Panc1 (cell line): ENCODE results near the gene EBF4. TPM values are rescaled to one million over a fixed set of nuclear protein-coding genes. Genes with fewer than 3 reads are reported as not detected.

ENCODE experiments used
- ATAC-seq: fragments of 200-7000 bp; cut with Tn5 transposase; 2 replicates; pipeline ENCODE4 v1.9.1; 2020; ENCODE audit warnings: mild to moderate bottlenecking, moderate library complexity
- BruUV-seq: library from RNA; stranded (reverse); fragments of 400-500 nt; replicated peaks from 2 replicates; lab custom pipeline; 2021; lab: Mats Ljungman, UMichigan
- CTCF ChIA-PET: fragments of 300-600 bp; sonication (Branson Sonifier 250); formaldehyde crosslinking; loops from one replicate; lab custom pipeline; 2022; ENCODE audit warnings: antibody characterized with exemption; lab: Charles Lee
- POLR2A ChIA-PET: fragments of 300-600 bp; sonication (Branson Sonifier 250); formaldehyde crosslinking; loops from one replicate; lab custom pipeline; 2022; ENCODE audit warnings: antibody characterized with exemption; lab: Charles Lee
- DNase-seq: peaks from one replicate; pipeline ENCODE4 v3.0.0-alpha.2; 2010; ENCODE audit warnings: low read depth, low spot score
- H3K27ac ChIP-seq: 2 replicates; pipeline ENCODE4 v1.5.1; 2011; ENCODE audit warnings: mild to moderate bottlenecking, low read length, inconsistent platforms
- H3K27me3 ChIP-seq: fragments of 200-500 bp; sonication (Bioruptor generic); 2 replicates; pipeline ENCODE4 v1.6.0; 2014; ENCODE audit warnings: low read length, inconsistent platforms; ENCODE audit not compliant: control insufficient read depth, insufficient read depth
- H3K36me3 ChIP-seq: fragments of 200-500 bp; sonication (Bioruptor generic); 2 replicates; pipeline ENCODE4 v1.5.1; 2014; ENCODE audit warnings: inconsistent platforms, mild to moderate bottlenecking, low read length, moderate library complexity; ENCODE audit not compliant: control insufficient read depth, insufficient read depth
- H3K4me1 ChIP-seq: 2 replicates; pipeline ENCODE4 v1.5.1; 2011; ENCODE audit warnings: inconsistent platforms, mild to moderate bottlenecking, low read length, moderate library complexity; ENCODE audit not compliant: control insufficient read depth, insufficient read depth
- H3K4me3 ChIP-seq, 2 experiments: 2 replicates each; pipeline ENCODE4 v1.5.1; 2011 to 2012; ENCODE audit warnings: low read depth in 2 of 2, low read length in 2 of 2, mild to moderate bottlenecking in 2 of 2, inconsistent platforms in 1 of 2, moderate library complexity in 1 of 2
- H3K9me3 ChIP-seq: fragments of 200-500 bp; sonication (Bioruptor generic); 2 replicates; pipeline ENCODE4 v1.5.1; 2014; ENCODE audit warnings: low read depth, mild to moderate bottlenecking, inconsistent platforms, low read length, moderate library complexity; ENCODE audit not compliant: control insufficient read depth, insufficient read depth
- CTCF ChIP-seq: fragments of 450-650 bp; IDR thresholded peaks from 2 replicates; pipeline ENCODE4 v1.5.1; 2017; ENCODE audit warnings: mild to moderate bottlenecking
- POLR2AphosphoS5 ChIP-seq: IDR thresholded peaks from 2 replicates; pipeline ENCODE4 v1.6.1; 2012; ENCODE audit warnings: mild to moderate bottlenecking, low read depth, low read length, moderate library complexity
- REST ChIP-seq, 2 experiments: IDR thresholded peaks; 2 replicates each; pipeline ENCODE4 v1.6.1; 2011 to 2012; ENCODE audit warnings: low read depth in 2 of 2, control low read depth in 1 of 2, low read length in 1 of 2, mild to moderate bottlenecking in 1 of 2, moderate library complexity in 1 of 2; ENCODE audit not compliant: insufficient read depth in 1 of 2
- SIN3A ChIP-seq: IDR thresholded peaks from 2 replicates; pipeline ENCODE4 v1.6.1; 2012; ENCODE audit warnings: low read depth, mild to moderate bottlenecking, low read length, moderate library complexity, borderline replicate concordance; ENCODE audit not compliant: insufficient read depth
- TCF7L2 ChIP-seq: IDR thresholded peaks from 2 replicates; pipeline ENCODE4 v1.6.1; 2011; ENCODE audit warnings: mild to moderate bottlenecking, low read depth, low read length, inconsistent platforms
- in situ Hi-C: cut with HindIII; loops from 2 replicates; pipeline ENCODE4 v1.10.0; 2016; ENCODE audit warnings: low sequenced_read_pairs, low pct_unique_long_range_greater_than_20kb
- intact Hi-C: fragments of 100-400 bp; cut with micrococcal nuclease; formaldehyde crosslinking; loops from one replicate; pipeline ENCODE4 v1.10.0; 2022; ENCODE audit not compliant: unreplicated experiment
- total RNA-seq: library from RNA; stranded (reverse); gene quantifications from one replicate; pipeline ENCODE4 v1.2.1, GENCODE V29; 2021; ENCODE audit not compliant: unreplicated experiment

EBF4 gene
- total RNA-seq, 1 experiment from 2014 or later, result 6.8 TPM

DNA sequence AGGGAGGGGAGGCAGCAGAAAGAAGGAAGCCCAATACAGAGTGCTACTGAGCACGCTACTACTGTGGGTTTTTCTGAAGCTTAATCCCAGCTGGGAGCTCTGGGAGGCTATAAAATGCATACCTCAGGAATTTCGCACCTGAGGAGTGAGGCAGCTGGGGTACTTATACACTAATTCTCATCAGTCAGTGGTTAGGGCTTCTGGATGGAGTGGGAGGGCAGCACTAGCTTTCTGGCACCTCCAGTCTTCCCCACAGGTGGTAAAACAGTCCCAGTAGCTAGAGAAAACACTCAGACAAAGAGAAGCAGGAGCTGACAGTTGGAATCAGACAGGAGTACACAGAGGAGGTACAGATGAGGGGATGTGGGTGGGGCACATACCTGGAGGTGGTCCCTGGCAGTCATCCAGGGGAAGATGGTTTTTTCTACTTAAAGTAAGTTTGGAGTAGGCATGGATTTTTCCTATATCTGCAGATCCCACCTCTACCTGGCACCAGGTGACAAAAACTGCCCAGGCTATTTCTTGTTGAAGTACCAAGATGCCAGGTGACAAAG is 70.1 kb downstream of the EBF4 start:
- ChIA-PET POLR2A (no interaction called here), CTCF (no interaction called here)
- TF ChIP-seq REST (IDR thresholded peaks at IDR 0.05; ENCODE audit: insufficient read depth in 1 of 2, low read depth in 2 of 2, low read length in 1 of 2), result no peak
- no peak for TF ChIP-seq POLR2AphosphoS5
- TF ChIP-seq TCF7L2, result no peak
- no peak for TF ChIP-seq CTCF
- no peak for TF ChIP-seq SIN3A
- DNase-seq, result no peak
- intact Hi-C loops (no loop called here), in situ Hi-C loops (no loop called here)
- no peaks in the 10 kb centered on the region for H3K9me3 ChIP-seq
- H3K27ac ChIP-seq, result no peak overlapping the region
- H3K4me3 ChIP-seq, result no peak overlapping the region
- H3K4me1 ChIP-seq, result peaks cover 2% of the 10 kb centered on the region; the same call in 1 of the 2 replicates
- BruUV-seq, result no TSS peak
- H3K36me3 ChIP-seq, result no peaks in the 10 kb centered on the region
- no peak for ATAC-seq
- no peaks in the 10 kb centered on the region; the same call in 1 of the 2 replicates for H3K27me3 ChIP-seq

DNA sequence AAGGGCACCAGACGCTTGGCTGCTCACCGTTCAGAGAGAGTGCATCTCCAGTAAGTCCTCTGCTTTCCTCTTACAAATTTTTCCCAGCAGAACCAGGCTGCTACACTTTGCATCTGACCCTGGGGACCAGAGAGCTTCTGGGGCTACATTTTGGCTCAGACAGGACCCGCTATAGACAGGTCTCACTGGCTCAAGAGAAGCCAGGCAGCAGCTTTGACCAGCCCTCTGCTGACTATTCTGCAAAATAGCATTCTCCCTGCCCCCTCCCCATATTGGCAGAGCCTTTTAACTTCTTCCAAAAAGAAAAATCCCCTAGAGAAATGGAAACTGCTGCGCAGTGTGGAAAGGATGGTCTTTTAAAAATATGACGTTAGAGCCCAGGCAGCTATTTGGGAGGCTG is 70.6 kb downstream of the EBF4 start:
- POLR2A ChIA-PET, result no interaction called here
- no peaks in the 10 kb centered on the region; the same call in 1 of the 2 replicates for H3K27me3 ChIP-seq
- intact Hi-C loops, result no loop called here
- in situ Hi-C loops, result no loop called here
- no TSS peak for BruUV-seq
- no peaks in the 10 kb centered on the region for H3K9me3 ChIP-seq
- no peak for ATAC-seq
- no peak for DNase-seq
- H3K27ac ChIP-seq, result no peak overlapping the region
- H3K4me1 ChIP-seq, result peaks cover 7% of the 10 kb centered on the region
- H3K36me3 ChIP-seq, result no peaks in the 10 kb centered on the region
- CTCF ChIA-PET, result no interaction called here
- TF ChIP-seq CTCF (no peak), REST (IDR thresholded peaks at IDR 0.05; ENCODE audit: insufficient read depth in 1 of 2, low read depth in 2 of 2, low read length in 1 of 2) (no peak)
- H3K4me3 ChIP-seq, result no peak overlapping the region
